HG03095 (cell line): ENCODE measurements around the gene NUP133.
A peak's percentile ranks its signal among the peaks of the same experiment; 100 is the strongest.
"Not testable (repeated sequence)": the region's sequence is repeated elsewhere in the genome, so short reads cannot be mapped to it uniquely, and the experiment has no call there.

Source experiments
- ATAC-seq: cut with Tn5 transposase; IDR thresholded peaks from one replicate; pipeline ENCODE4 v1.9.1; 2021; ENCODE audit warnings: moderate library complexity; ENCODE audit not compliant: unreplicated experiment

The NUP133 gene

GRCh38 chr1:229507951-229508822, at the start of gene NUP133:
Gene NUP133, minus strand, starts transcription at chr1:229508341. Its CDS starts 92 bp downstream, at chr1:229508249.
- ATAC-seq, result peak; percentile 94

- no peak for ATAC-seq
Observed at GRCh38 chr1:229557200-229557850, 49.2 kb upstream of the NUP133 start.

GRCh38 chr1:229554886-229555621, 46.9 kb upstream of the NUP133 start:
- no peak for ATAC-seq

- ATAC-seq, result no peak
Observed at GRCh38 chr1:229553621-229554130, 45.5 kb upstream of the NUP133 start.

GRCh38 chr1:229552732-229553131, 44.6 kb upstream of the NUP133 start:
- no peak for ATAC-seq

GRCh38 chr1:229550812-229551567, 42.8 kb upstream of the NUP133 start:
- ATAC-seq, result no peak

- ATAC-seq, result no peak
Observed at GRCh38 chr1:229547542-229547941, 39.4 kb upstream of the NUP133 start.

GRCh38 chr1:229544587-229544986, 36.4 kb upstream of the NUP133 start:
- ATAC-seq, result no peak

- no peak for ATAC-seq
Observed at GRCh38 chr1:229539863-229540506, 31.8 kb upstream of the NUP133 start.

GRCh38 chr1:229538945-229539344, 30.8 kb upstream of the NUP133 start:
- no peak for ATAC-seq

- ATAC-seq, result no peak
Observed at GRCh38 chr1:229537894-229538293, 29.8 kb upstream of the NUP133 start.

- no peak for ATAC-seq
Observed at GRCh38 chr1:229536982-229537381, 28.8 kb upstream of the NUP133 start.

- ATAC-seq, result no peak
Observed at GRCh38 chr1:229535230-229535629, 27.1 kb upstream of the NUP133 start.

GRCh38 chr1:229531326-229531725, 23.2 kb upstream of the NUP133 start:
- ATAC-seq, result no peak

GRCh38 chr1:229529639-229530038, 21.5 kb upstream of the NUP133 start:
- no peak for ATAC-seq

- ATAC-seq, result no peak
Observed at GRCh38 chr1:229526695-229527094, 18.6 kb upstream of the NUP133 start.

GRCh38 chr1:229523052-229523451, 14.9 kb upstream of the NUP133 start:
- no peak for ATAC-seq

GRCh38 chr1:229514578-229515275, 6.6 kb upstream of the NUP133 start:
- peak; percentile 75 for ATAC-seq

- not testable (repeated sequence) for ATAC-seq
Observed at GRCh38 chr1:229511625-229512024, 3.5 kb upstream of the NUP133 start.
